Rectal smooth muscle tissue (tissue), 1 donor: ENCODE data around the gene UBQLN3.

ENCODE experiments used
- H3K27ac ChIP-seq: one replicate; pipeline ENCODE4 v1.7.0; 2013; ENCODE audit warnings: low read depth, low read length, inconsistent platforms
- H3K27me3 ChIP-seq: one replicate; pipeline ENCODE4 v1.7.0; 2013; ENCODE audit warnings: low read length; ENCODE audit not compliant: control insufficient read depth, insufficient read depth
- H3K36me3 ChIP-seq: one replicate; pipeline ENCODE4 v1.7.0; 2013; ENCODE audit warnings: low read length; ENCODE audit not compliant: control insufficient read depth, insufficient read depth
- H3K4me1 ChIP-seq: one replicate; pipeline ENCODE4 v1.7.0; 2013; ENCODE audit warnings: low read length; ENCODE audit not compliant: control insufficient read depth, insufficient read depth
- H3K4me3 ChIP-seq: one replicate; pipeline ENCODE4 v1.7.0; 2013; ENCODE audit warnings: low read length
- H3K9ac ChIP-seq: one replicate; pipeline ENCODE4 v1.7.0; 2013; ENCODE audit warnings: low read length

The UBQLN3 gene

GRCh38 chr11:5509803-5510202 is at the start of gene UBQLN3:
Gene UBQLN3 (minus strand): TSS chr11:5509957. CDS start chr11:5509558, 399 bp downstream.
- Histone ChIP-seq H3K27me3 (no peaks in the 10 kb centered on the region), H3K9ac (no peak within 1 kb of the TSS), H3K4me1 (no peaks in the 10 kb centered on the region), H3K36me3 (no peaks in the 10 kb centered on the region), H3K27ac (no peak within 1 kb of the TSS), H3K4me3 (no peak within 1 kb of the TSS)

- Histone ChIP-seq H3K4me3 (no peak overlapping the region), H3K36me3 (no peaks in the 10 kb centered on the region), H3K9ac (no peak overlapping the region), H3K4me1 (no peaks in the 10 kb centered on the region), H3K27me3 (no peaks in the 10 kb centered on the region), H3K27ac (no peak overlapping the region)
These were observed 48.0 kb upstream of the UBQLN3 start for GRCh38 chr11:5557751-5558150.

- Histone ChIP-seq H3K4me1 (no peaks in the 10 kb centered on the region), H3K27me3 (no peaks in the 10 kb centered on the region), H3K9ac (no peak overlapping the region), H3K36me3 (no peaks in the 10 kb centered on the region), H3K4me3 (no peak overlapping the region), H3K27ac (no peak overlapping the region)
These were observed 46.9 kb upstream of the UBQLN3 start for GRCh38 chr11:5556596-5557188.

DNA sequence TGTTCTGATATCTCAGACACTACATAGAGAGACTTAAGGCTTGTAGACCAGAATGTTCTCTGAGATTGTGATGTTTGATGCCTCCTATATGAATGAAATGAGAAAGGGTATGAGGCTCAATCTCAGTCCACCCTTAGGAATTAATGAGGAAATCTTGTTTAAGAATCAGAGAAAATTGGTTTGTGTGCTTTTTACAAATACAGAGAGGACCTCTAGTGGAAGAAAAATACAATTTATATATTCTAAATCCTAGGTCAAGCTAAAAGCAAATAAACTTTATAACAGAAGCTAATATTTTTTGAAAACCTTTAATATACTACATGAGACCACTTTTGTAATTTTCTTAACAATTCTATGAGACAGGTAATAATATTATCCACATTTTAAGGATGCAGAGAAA is 43.6 kb upstream of the UBQLN3 start:
- no peak overlapping the region for H3K27ac ChIP-seq
- no peaks in the 10 kb centered on the region for H3K4me1 ChIP-seq
- no peaks in the 10 kb centered on the region for H3K36me3 ChIP-seq
- H3K27me3 ChIP-seq, result no peaks in the 10 kb centered on the region
- no peak overlapping the region for H3K4me3 ChIP-seq
- no peak overlapping the region for H3K9ac ChIP-seq

DNA sequence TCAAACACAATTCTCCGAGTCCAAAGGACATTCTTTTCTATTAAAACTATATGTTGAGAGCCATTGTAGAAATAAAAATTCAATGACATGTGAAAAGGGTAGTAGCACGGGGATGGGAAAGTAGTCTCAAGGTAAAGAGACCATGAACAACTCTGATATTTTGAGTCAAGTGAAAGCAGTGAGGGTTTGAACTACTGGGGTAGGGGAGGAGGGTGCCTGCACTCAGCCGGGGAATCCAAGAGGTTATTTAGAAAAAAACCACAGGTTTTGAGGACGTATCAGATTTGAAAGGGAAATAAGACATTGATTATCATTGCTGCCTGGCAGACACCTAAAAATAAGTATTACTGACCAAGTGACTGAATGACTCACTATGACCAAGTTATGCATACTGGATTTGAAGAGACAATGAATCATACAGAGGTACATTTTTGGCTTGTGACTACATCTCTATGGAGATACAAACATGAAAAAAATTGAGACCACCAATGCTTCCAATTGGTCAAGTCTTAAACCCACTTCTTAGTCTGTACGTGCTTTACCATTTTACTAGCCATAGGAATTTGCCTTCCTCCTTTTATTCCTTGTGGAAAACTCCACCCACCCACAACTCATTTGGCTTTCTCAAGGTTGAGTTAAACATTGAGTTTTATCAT is 40.8 kb upstream of the UBQLN3 start:
- Histone ChIP-seq H3K27me3 (no peaks in the 10 kb centered on the region), H3K4me1 (no peaks in the 10 kb centered on the region), H3K9ac (no peak overlapping the region), H3K4me3 (no peak overlapping the region), H3K27ac (no peak overlapping the region), H3K36me3 (no peaks in the 10 kb centered on the region)

DNA sequence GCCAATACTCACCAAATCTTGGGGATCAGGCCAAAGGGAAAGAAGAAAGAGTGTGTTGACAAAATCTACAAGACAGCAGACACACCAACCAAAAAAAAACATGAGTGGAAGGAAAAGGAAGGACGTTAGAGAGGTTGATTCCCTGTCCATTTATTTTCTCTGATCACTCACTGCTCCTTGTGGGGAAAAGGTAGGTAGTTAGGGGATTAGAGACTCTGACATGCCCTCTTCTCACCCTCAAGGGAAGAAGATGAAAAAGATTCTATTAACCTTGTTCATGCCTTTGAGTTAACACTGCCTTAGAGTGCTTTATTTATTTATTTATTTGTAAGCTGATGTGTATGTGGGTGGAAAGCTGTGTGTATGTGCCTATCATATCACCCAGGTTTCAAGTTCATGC is 38.7 kb upstream of the UBQLN3 start, which contains the start of gene OR52H1:
TSS of gene OR52H1 (minus strand) at position 101 of the 400 bp plus-strand sequence. CDS start 3,035 bp downstream, outside the sequence.
- Histone ChIP-seq H3K27me3 (no peaks in the 10 kb centered on the region), H3K36me3 (no peaks in the 10 kb centered on the region), H3K4me1 (no peaks in the 10 kb centered on the region), H3K9ac (no peak within 1 kb of the TSS), H3K4me3 (no peak within 1 kb of the TSS), H3K27ac (no peak within 1 kb of the TSS)

GRCh38 chr11:5547982-5548381 is 38.2 kb upstream of the UBQLN3 start:
- Histone ChIP-seq H3K4me1 (no peaks in the 10 kb centered on the region), H3K27me3 (no peaks in the 10 kb centered on the region), H3K27ac (no peak overlapping the region), H3K36me3 (no peaks in the 10 kb centered on the region), H3K9ac (no peak overlapping the region), H3K4me3 (no peak overlapping the region)

DNA sequence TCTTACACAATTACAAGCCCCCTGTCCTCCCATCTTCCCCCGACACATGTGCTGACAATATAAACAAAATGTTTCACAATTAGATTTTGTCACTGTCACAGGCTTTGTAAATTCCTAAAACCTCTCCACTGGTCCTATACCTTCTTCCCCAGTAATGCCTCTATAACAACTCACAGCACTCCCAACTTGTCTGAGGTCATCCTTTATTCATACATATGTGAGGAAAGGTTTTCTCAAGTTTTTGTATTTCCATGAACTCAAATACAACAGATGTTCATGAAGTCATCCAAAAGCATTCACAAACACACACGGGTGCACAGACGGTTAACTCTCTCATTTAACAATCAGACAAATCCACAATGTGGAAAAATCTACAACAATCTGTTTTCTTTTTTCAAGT is 36.7 kb upstream of the UBQLN3 start:
- Histone ChIP-seq H3K27ac (no peak overlapping the region), H3K27me3 (no peaks in the 10 kb centered on the region), H3K4me3 (no peak overlapping the region), H3K36me3 (no peaks in the 10 kb centered on the region), H3K9ac (no peak overlapping the region), H3K4me1 (no peaks in the 10 kb centered on the region)

- no peak overlapping the region for H3K27ac ChIP-seq
- H3K27me3 ChIP-seq, result no peaks in the 10 kb centered on the region
- no peak overlapping the region for H3K9ac ChIP-seq
- no peaks in the 10 kb centered on the region for H3K4me1 ChIP-seq
- no peak overlapping the region for H3K4me3 ChIP-seq
- H3K36me3 ChIP-seq, result no peaks in the 10 kb centered on the region
These were observed 31.7 kb upstream of the UBQLN3 start for GRCh38 chr11:5541427-5541826.

GRCh38 chr11:5536482-5536881 is 26.7 kb upstream of the UBQLN3 start:
- Histone ChIP-seq H3K27ac (no peak overlapping the region), H3K4me3 (no peak overlapping the region), H3K4me1 (no peaks in the 10 kb centered on the region), H3K9ac (no peak overlapping the region), H3K36me3 (no peaks in the 10 kb centered on the region), H3K27me3 (no peaks in the 10 kb centered on the region)

- H3K4me1 ChIP-seq, result no peaks in the 10 kb centered on the region
- H3K27ac ChIP-seq, result no peak overlapping the region
- no peak overlapping the region for H3K4me3 ChIP-seq
- no peaks in the 10 kb centered on the region for H3K27me3 ChIP-seq
- no peak overlapping the region for H3K9ac ChIP-seq
- no peaks in the 10 kb centered on the region for H3K36me3 ChIP-seq
These were observed 24.3 kb upstream of the UBQLN3 start for GRCh38 chr11:5534046-5534445.

DNA sequence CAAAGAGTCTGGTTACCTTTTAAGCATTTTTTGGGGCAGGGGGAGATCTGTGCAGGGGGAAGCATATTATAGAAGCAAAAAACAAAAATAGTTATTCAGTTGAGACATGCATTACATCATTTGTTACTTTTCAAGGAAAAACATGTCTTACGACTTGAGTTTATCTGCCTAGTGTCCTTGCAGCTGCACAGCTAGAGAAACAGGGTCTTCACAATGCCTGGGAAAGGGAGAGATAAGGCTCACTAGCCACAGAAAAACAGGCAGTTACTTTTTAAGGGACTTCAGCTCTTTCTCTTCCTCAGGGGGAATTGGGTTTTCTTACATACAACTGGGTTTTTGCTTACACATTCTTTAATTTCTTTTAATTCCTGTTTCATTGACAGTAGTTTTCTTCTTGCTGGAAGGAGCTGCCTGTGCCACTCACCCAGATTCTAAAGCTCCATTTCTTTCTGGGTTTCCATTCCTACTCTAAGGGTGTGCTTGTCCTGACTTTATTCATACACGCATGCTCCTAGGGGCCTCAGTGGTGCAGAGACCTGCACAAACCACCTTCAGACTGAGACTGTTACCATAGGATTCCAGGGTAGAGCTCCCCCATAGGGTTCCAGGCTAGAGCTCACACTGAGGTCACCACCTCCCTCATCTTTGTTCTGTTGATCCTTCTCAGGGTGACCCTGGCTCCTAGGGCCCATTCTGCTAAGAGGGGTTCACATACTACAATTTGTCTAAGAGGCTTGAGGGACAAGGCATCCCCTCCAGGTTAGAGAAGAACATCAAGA is 21.5 kb upstream of the UBQLN3 start:
- no peak overlapping the region for H3K27ac ChIP-seq
- H3K9ac ChIP-seq, result no peak overlapping the region
- H3K4me1 ChIP-seq, result no peaks in the 10 kb centered on the region
- H3K36me3 ChIP-seq, result no peaks in the 10 kb centered on the region
- no peaks in the 10 kb centered on the region for H3K27me3 ChIP-seq
- no peak overlapping the region for H3K4me3 ChIP-seq
